ENCODE results near the gene TRIM3.
A peak's percentile ranks its signal among the peaks of the same experiment; 100 is the strongest.

Gene TRIM3

DNA sequence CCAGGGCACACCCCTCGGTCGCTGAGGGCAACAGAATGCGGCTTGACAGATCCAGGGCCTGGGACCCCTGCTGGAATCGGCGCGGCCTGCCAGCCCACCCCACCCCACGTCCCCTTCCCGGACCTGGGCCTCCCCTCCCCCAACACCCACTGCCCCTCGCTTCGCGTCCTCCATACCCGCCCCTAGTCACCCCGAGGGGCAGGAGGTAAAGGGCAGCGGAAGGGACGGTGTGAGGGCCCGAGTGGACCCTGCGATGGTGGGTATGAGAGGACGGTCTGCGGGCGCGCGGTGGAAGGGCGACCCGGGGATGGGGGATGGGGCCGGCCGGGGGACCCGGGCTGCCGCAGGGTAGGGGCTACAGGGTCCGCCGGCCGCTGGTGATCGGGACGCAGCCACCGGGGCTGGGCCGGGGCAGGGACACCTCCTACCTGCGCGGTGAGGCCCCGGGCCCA lies 55.2 kb downstream of the TRIM3 start:
- Histone ChIP-seq H3K4me1 (ENCODE audit: control insufficient read depth in 1 of 2, insufficient read depth in 2 of 2, low read length in 2 of 2) (peaks cover 4 to 13% of the 10 kb centered on the region in 2 donors), H3K9ac (ENCODE audit: low read depth in 1 of 2, low read length in 2 of 2) (peak overlapping the region; percentile 10 to 27), H3K9me3 (ENCODE audit: control insufficient read depth in 1 of 2, low read length in 2 of 2) (no peaks in the 10 kb centered on the region), H3K27me3 (ENCODE audit: control insufficient read depth in 1 of 2, insufficient read depth in 2 of 2, low read length in 2 of 2) (peaks cover 0 to 7% of the 10 kb centered on the region in 2 donors), H3K36me3 (ENCODE audit: control insufficient read depth in 1 of 2, insufficient read depth in 2 of 2, low read length in 2 of 2) (no peaks in the 10 kb centered on the region), H3K27ac (ENCODE audit: low read depth, low read length) (no peak overlapping the region), H3K4me3 (ENCODE audit: low read depth in 1 of 2, low read length in 2 of 2) (peak overlapping the region; percentile 65 to 77)

- Histone ChIP-seq H3K9ac (ENCODE audit: low read depth in 1 of 2, low read length in 2 of 2) (peak overlapping the region in 1 of 2 donors; percentile 10), H3K27me3 (ENCODE audit: control insufficient read depth in 1 of 2, insufficient read depth in 2 of 2, low read length in 2 of 2) (peaks cover 0 to 7% of the 10 kb centered on the region in 2 donors), H3K9me3 (ENCODE audit: control insufficient read depth in 1 of 2, low read length in 2 of 2) (no peaks in the 10 kb centered on the region), H3K4me3 (ENCODE audit: low read depth in 1 of 2, low read length in 2 of 2) (peak overlapping the region; percentile 65 to 77), H3K27ac (ENCODE audit: low read depth, low read length) (no peak overlapping the region), H3K36me3 (ENCODE audit: control insufficient read depth in 1 of 2, insufficient read depth in 2 of 2, low read length in 2 of 2) (no peaks in the 10 kb centered on the region), H3K4me1 (ENCODE audit: control insufficient read depth in 1 of 2, insufficient read depth in 2 of 2, low read length in 2 of 2) (peaks cover 4 to 13% of the 10 kb centered on the region in 2 donors)
Measured at GRCh38 chr11:6417907-6418556, 55.7 kb downstream of the TRIM3 start.

DNA sequence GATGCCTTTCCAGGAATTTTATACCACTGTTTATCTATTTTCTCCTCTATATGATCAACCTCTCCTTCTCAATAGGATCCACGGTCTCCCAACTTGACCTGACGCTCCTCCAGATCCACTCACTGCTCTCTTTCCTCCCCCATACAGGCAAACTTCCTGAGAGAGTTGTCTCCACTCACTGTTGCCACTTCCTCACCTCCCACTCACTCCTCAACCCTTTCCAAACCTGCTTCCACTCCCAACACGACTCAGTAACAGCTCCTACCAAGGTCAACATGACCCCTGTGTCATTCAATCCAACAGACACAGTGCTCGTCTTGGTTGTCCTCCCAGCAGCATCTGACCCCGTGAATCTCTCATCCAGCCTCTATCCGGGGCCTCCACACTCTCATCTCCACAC lies 57.9 kb downstream of the TRIM3 start:
- no peak overlapping the region for H3K9ac ChIP-seq (ENCODE audit: low read depth in 1 of 2, low read length in 2 of 2)
- peaks cover 4 to 13% of the 10 kb centered on the region in 2 donors for H3K4me1 ChIP-seq (ENCODE audit: control insufficient read depth in 1 of 2, insufficient read depth in 2 of 2, low read length in 2 of 2)
- no peaks in the 10 kb centered on the region for H3K9me3 ChIP-seq (ENCODE audit: control insufficient read depth in 1 of 2, low read length in 2 of 2)
- H3K36me3 ChIP-seq (ENCODE audit: control insufficient read depth in 1 of 2, insufficient read depth in 2 of 2, low read length in 2 of 2) = peaks cover 0 to 3% of the 10 kb centered on the region in 2 donors
- H3K27ac ChIP-seq (ENCODE audit: low read depth, low read length) = no peak overlapping the region
- H3K4me3 ChIP-seq (ENCODE audit: low read depth in 1 of 2, low read length in 2 of 2) = no peak overlapping the region
- H3K27me3 ChIP-seq (ENCODE audit: control insufficient read depth in 1 of 2, insufficient read depth in 2 of 2, low read length in 2 of 2) = peaks cover 0 to 7% of the 10 kb centered on the region in 2 donors

DNA sequence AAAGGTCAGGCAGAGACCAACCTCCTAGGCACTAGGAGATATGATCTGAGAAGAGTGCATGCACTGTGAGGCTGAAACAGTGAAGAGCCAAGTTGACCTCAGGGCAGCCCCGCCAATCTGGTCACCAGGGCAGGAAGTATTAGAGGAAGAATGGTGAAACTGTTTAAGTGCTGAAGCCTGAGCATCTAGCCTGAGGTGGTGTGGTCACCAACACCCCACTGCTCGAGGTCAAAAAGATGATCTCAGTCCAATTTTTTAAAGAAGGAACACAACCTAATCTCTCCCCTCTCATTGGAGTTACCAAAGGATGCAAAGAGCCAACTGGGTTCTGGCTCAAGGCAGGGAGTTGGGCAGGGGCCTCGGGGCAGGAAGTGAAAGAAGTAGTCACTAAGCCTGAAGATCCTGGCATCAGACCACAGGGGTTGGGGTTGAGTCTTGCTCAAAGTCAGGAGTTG lies 58.8 kb downstream of the TRIM3 start:
- H3K4me1 ChIP-seq (ENCODE audit: control insufficient read depth in 1 of 2, insufficient read depth in 2 of 2, low read length in 2 of 2) = peaks cover 4 to 12% of the 10 kb centered on the region in 2 donors
- no peak overlapping the region for H3K4me3 ChIP-seq (ENCODE audit: low read depth in 1 of 2, low read length in 2 of 2)
- H3K27me3 ChIP-seq (ENCODE audit: control insufficient read depth in 1 of 2, insufficient read depth in 2 of 2, low read length in 2 of 2) = peaks cover 0 to 4% of the 10 kb centered on the region in 2 donors
- no peaks in the 10 kb centered on the region for H3K9me3 ChIP-seq (ENCODE audit: control insufficient read depth in 1 of 2, low read length in 2 of 2)
- H3K27ac ChIP-seq (ENCODE audit: low read depth, low read length) = no peak overlapping the region
- no peak overlapping the region for H3K9ac ChIP-seq (ENCODE audit: low read depth in 1 of 2, low read length in 2 of 2)
- peaks cover 0 to 5% of the 10 kb centered on the region in 2 donors for H3K36me3 ChIP-seq (ENCODE audit: control insufficient read depth in 1 of 2, insufficient read depth in 2 of 2, low read length in 2 of 2)

- Histone ChIP-seq H3K36me3 (ENCODE audit: control insufficient read depth in 1 of 2, insufficient read depth in 2 of 2, low read length in 2 of 2) (peaks cover 0 to 5% of the 10 kb centered on the region in 2 donors), H3K4me1 (ENCODE audit: control insufficient read depth in 1 of 2, insufficient read depth in 2 of 2, low read length in 2 of 2) (peaks cover 0 to 7% of the 10 kb centered on the region in 2 donors), H3K27me3 (ENCODE audit: control insufficient read depth in 1 of 2, insufficient read depth in 2 of 2, low read length in 2 of 2) (no peaks in the 10 kb centered on the region), H3K9ac (ENCODE audit: low read depth in 1 of 2, low read length in 2 of 2) (no peak overlapping the region), H3K27ac (ENCODE audit: low read depth, low read length) (no peak overlapping the region), H3K9me3 (ENCODE audit: control insufficient read depth in 1 of 2, low read length in 2 of 2) (no peaks in the 10 kb centered on the region), H3K4me3 (ENCODE audit: low read depth in 1 of 2, low read length in 2 of 2) (no peak overlapping the region)
Measured at GRCh38 chr11:6413791-6414201, 59.9 kb downstream of the TRIM3 start.

DNA sequence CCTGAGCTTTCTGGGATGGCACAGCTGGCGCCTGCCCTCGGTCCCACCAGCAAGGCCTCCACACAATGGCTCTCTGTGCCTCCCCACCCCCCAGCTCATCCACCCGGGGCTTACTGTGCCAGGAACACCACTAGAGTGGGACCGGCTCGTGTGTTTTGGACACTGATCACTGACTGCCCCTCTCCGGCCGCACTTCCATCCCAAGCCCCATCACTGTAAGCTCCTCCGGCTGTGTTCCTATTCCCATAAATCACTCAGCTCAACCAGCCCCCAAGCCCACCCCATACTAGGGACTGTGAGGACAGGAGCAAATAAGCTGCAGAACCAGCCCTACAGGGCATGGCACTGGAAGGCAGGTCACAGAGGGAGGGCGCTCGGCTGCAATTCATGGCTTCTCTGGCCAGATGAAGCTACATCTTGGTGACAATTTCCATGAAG lies 62.1 kb downstream of the TRIM3 start:
- H3K36me3 ChIP-seq (ENCODE audit: control insufficient read depth in 1 of 2, insufficient read depth in 2 of 2, low read length in 2 of 2) = peaks cover 0 to 5% of the 10 kb centered on the region in 2 donors
- H3K27me3 ChIP-seq (ENCODE audit: control insufficient read depth in 1 of 2, insufficient read depth in 2 of 2, low read length in 2 of 2) = no peaks in the 10 kb centered on the region
- H3K4me1 ChIP-seq (ENCODE audit: control insufficient read depth in 1 of 2, insufficient read depth in 2 of 2, low read length in 2 of 2) = peaks cover 0 to 7% of the 10 kb centered on the region in 2 donors
- H3K9ac ChIP-seq (ENCODE audit: low read depth in 1 of 2, low read length in 2 of 2) = no peak overlapping the region
- H3K9me3 ChIP-seq (ENCODE audit: control insufficient read depth in 1 of 2, low read length in 2 of 2) = no peaks in the 10 kb centered on the region
- H3K4me3 ChIP-seq (ENCODE audit: low read depth in 1 of 2, low read length in 2 of 2) = no peak overlapping the region
- no peak overlapping the region for H3K27ac ChIP-seq (ENCODE audit: low read depth, low read length)

GRCh38 chr11:6410695-6411430 lies 62.9 kb downstream of the TRIM3 start:
- Histone ChIP-seq H3K4me1 (ENCODE audit: control insufficient read depth in 1 of 2, insufficient read depth in 2 of 2, low read length in 2 of 2) (peaks cover 2 to 7% of the 10 kb centered on the region in 2 donors), H3K36me3 (ENCODE audit: control insufficient read depth in 1 of 2, insufficient read depth in 2 of 2, low read length in 2 of 2) (peaks cover 0 to 5% of the 10 kb centered on the region in 2 donors), H3K27me3 (ENCODE audit: control insufficient read depth in 1 of 2, insufficient read depth in 2 of 2, low read length in 2 of 2) (no peaks in the 10 kb centered on the region), H3K9ac (ENCODE audit: low read depth in 1 of 2, low read length in 2 of 2) (no peak overlapping the region), H3K27ac (ENCODE audit: low read depth, low read length) (no peak overlapping the region), H3K4me3 (ENCODE audit: low read depth in 1 of 2, low read length in 2 of 2) (no peak overlapping the region), H3K9me3 (ENCODE audit: control insufficient read depth in 1 of 2, low read length in 2 of 2) (no peaks in the 10 kb centered on the region)

- H3K4me1 ChIP-seq (ENCODE audit: control insufficient read depth in 1 of 2, insufficient read depth in 2 of 2, low read length in 2 of 2) = peaks cover 0 to 18% of the 10 kb centered on the region in 2 donors
Measured at GRCh38 chr11:6406370-6406769, 67.4 kb downstream of the TRIM3 start.

DNA sequence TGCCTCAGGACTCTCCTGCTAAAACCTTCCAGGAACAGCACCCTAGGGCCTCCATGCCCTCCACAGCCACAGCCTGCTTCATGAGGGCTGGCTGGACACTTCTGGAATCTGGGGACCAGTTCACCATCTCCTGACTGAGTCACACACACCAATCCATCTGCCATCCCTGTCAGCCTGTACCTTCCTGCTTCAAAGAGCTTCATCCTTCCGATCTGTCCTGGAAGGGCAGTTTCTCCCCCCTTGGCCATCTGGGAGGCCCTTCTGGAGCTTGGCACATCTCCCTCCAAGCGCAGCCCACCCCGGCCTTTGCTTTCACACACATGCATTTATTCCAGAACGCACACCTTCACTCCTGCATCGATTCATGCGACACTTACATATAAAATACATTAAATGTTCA lies 67.9 kb downstream of the TRIM3 start:
- no peak overlapping the region for H3K9ac ChIP-seq (ENCODE audit: low read depth in 1 of 2, low read length in 2 of 2)
- H3K9me3 ChIP-seq (ENCODE audit: control insufficient read depth in 1 of 2, low read length in 2 of 2) = no peaks in the 10 kb centered on the region
- peaks cover 0 to 9% of the 10 kb centered on the region in 2 donors for H3K36me3 ChIP-seq (ENCODE audit: control insufficient read depth in 1 of 2, insufficient read depth in 2 of 2, low read length in 2 of 2)
- H3K4me1 ChIP-seq (ENCODE audit: control insufficient read depth in 1 of 2, insufficient read depth in 2 of 2, low read length in 2 of 2) = peaks cover 0 to 18% of the 10 kb centered on the region in 2 donors
- no peak overlapping the region for H3K4me3 ChIP-seq (ENCODE audit: low read depth in 1 of 2, low read length in 2 of 2)
- H3K27ac ChIP-seq (ENCODE audit: low read depth, low read length) = no peak overlapping the region
- H3K27me3 ChIP-seq (ENCODE audit: control insufficient read depth in 1 of 2, insufficient read depth in 2 of 2, low read length in 2 of 2) = no peaks in the 10 kb centered on the region

More at GRCh38 chr11:6406370-6406769, 67.4 kb downstream of the TRIM3 start:
- Histone ChIP-seq H3K27me3 (ENCODE audit: control insufficient read depth in 1 of 2, insufficient read depth in 2 of 2, low read length in 2 of 2) (no peaks in the 10 kb centered on the region), H3K36me3 (ENCODE audit: control insufficient read depth in 1 of 2, insufficient read depth in 2 of 2, low read length in 2 of 2) (peaks cover 0 to 12% of the 10 kb centered on the region in 2 donors), H3K9me3 (ENCODE audit: control insufficient read depth in 1 of 2, low read length in 2 of 2) (no peaks in the 10 kb centered on the region), H3K27ac (ENCODE audit: low read depth, low read length) (no peak overlapping the region), H3K9ac (ENCODE audit: low read depth in 1 of 2, low read length in 2 of 2) (no peak overlapping the region), H3K4me3 (ENCODE audit: low read depth in 1 of 2, low read length in 2 of 2) (no peak overlapping the region)

DNA sequence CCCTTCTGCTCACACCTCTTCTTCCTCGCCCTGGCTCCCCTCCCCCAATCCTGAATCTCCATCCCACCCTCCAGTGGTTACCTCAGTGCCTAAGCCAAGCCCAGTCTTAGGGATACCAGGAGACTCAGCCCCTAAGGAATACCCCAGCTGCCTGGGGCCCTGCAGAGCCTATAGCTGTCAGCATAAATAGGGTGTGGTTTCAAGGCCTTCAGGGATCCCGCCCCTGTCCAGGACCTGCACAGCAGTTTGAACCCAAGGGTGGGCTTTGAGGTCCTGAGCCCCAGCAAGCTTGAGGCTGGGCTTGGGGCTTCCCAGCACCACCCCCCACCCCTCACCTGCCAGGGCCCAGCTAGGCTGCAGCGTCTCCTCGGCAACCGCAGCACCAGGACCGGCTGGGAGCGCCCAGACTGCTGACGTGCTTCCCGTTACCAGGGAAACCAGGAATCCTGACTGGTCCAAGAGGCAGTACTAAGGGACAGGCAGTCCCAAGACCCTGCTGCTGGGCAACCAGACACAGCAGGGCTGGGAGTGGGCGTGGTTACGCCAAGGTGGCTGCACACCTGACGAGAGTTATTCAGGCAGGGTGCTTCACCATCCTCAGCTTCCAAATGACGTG lies 68.6 kb downstream of the TRIM3 start:
- H3K9me3 ChIP-seq (ENCODE audit: control insufficient read depth in 1 of 2, low read length in 2 of 2) = no peaks in the 10 kb centered on the region
- no peak overlapping the region for H3K9ac ChIP-seq (ENCODE audit: low read depth in 1 of 2, low read length in 2 of 2)
- no peak overlapping the region for H3K4me3 ChIP-seq (ENCODE audit: low read depth in 1 of 2, low read length in 2 of 2)
- peaks cover 0 to 9% of the 10 kb centered on the region in 2 donors for H3K36me3 ChIP-seq (ENCODE audit: control insufficient read depth in 1 of 2, insufficient read depth in 2 of 2, low read length in 2 of 2)
- no peaks in the 10 kb centered on the region for H3K27me3 ChIP-seq (ENCODE audit: control insufficient read depth in 1 of 2, insufficient read depth in 2 of 2, low read length in 2 of 2)
- peaks cover 0 to 18% of the 10 kb centered on the region in 2 donors for H3K4me1 ChIP-seq (ENCODE audit: control insufficient read depth in 1 of 2, insufficient read depth in 2 of 2, low read length in 2 of 2)
- H3K27ac ChIP-seq (ENCODE audit: low read depth, low read length) = no peak overlapping the region
